Left renal cortex interstitium (tissue), 4 donors: ENCODE results near the gene ZNF746. TPM values are rescaled to one million over a fixed set of nuclear protein-coding genes. Genes with fewer than 3 reads are reported as not detected.
A peak's percentile ranks its signal among the peaks of the same experiment; 100 is the strongest.
"Not testable (repeated sequence)": the region's sequence is repeated elsewhere in the genome, so short reads cannot be mapped to it uniquely, and the experiment has no call there.

Experiments used
- DNase-seq, 4 donors: peaks; one replicate each; pipeline ENCODE4 v3.0.0-alpha.2; 2013; ENCODE audit warnings: low read depth in 4 of 4, low spot score in 2 of 4, missing footprints in 1 of 4
- polyA plus RNA-seq, 4 donors: library from polyadenylated mRNA; unstranded; fragments of 120-200 nt; gene quantifications; one replicate each; pipeline ENCODE4 v1.2.1, GENCODE V29; 2013; ENCODE audit not compliant: insufficient read length in 4 of 4

The ZNF746 gene
- polyA plus RNA-seq: 10 to 100 TPM; 11.1 to 19.2 (median 15.3) TPM

GRCh38 chr7:149497467-149498261 lies at the start of gene ZNF746:
TSS of gene ZNF746 (minus strand) at chr7:149497809. CDS start at chr7:149497536, 273 bp downstream.
- DNase-seq: peak in 2 of 4 donors; percentile 44 to 62

GRCh38 chr7:149547126-149547525 lies 49.5 kb upstream of the ZNF746 start:
- DNase-seq: no peak

- no peak for DNase-seq
Observed at GRCh38 chr7:149546331-149546730, 48.7 kb upstream of the ZNF746 start.

- DNase-seq: no peak
Observed at GRCh38 chr7:149544028-149544427, 46.4 kb upstream of the ZNF746 start.

- no peak for DNase-seq
Observed at GRCh38 chr7:149532654-149533053, 35.0 kb upstream of the ZNF746 start.

- DNase-seq: no peak
Observed at GRCh38 chr7:149529136-149529718, 31.6 kb upstream of the ZNF746 start.

- DNase-seq: no peak
Observed at GRCh38 chr7:149527414-149527813, 29.8 kb upstream of the ZNF746 start.

- DNase-seq: no peak
Observed at GRCh38 chr7:149525280-149525679, 27.7 kb upstream of the ZNF746 start.

GRCh38 chr7:149524394-149524793 lies 26.8 kb upstream of the ZNF746 start:
- DNase-seq: no peak

GRCh38 chr7:149510248-149510647 lies 12.6 kb upstream of the ZNF746 start:
- no peak for DNase-seq

GRCh38 chr7:149509774-149510173 lies 12.2 kb upstream of the ZNF746 start:
- no peak for DNase-seq

- no peak for DNase-seq
Observed at GRCh38 chr7:149505551-149505950, 7.9 kb upstream of the ZNF746 start.

GRCh38 chr7:149501651-149502050 lies 4.0 kb upstream of the ZNF746 start:
- DNase-seq: no peak

GRCh38 chr7:149500910-149501309 lies 3.3 kb upstream of the ZNF746 start:
- no peak for DNase-seq

- no peak for DNase-seq
Observed at GRCh38 chr7:149500201-149500600, 2.6 kb upstream of the ZNF746 start.

- DNase-seq: no peak
Observed at GRCh38 chr7:149498811-149499210, 1.2 kb upstream of the ZNF746 start.

- DNase-seq: peak in 2 of 4 donors; percentile 7 to 32
Observed at GRCh38 chr7:149496642-149497391, 792 bp downstream of the ZNF746 start.

- peak; percentile 27 to 75 (median 69) for DNase-seq
Observed at GRCh38 chr7:149495785-149496641, 1.6 kb downstream of the ZNF746 start.

GRCh38 chr7:149494738-149495368 lies 2.8 kb downstream of the ZNF746 start:
- no peak for DNase-seq

GRCh38 chr7:149493975-149494374 lies 3.6 kb downstream of the ZNF746 start:
- DNase-seq: not testable (repeated sequence)
